GM12874 (cell line): Measurements from ENCODE around the gene CSF1R.

Experiments used
- TF ChIP-seq, protein P1 (sequence below): IDR thresholded peaks from 2 replicates; pipeline ENCODE4 v1.5.1; 2011; ENCODE audit warnings: low read depth, mild to moderate bottlenecking, control low read depth, low read length, moderate library complexity; ENCODE audit not compliant: insufficient read depth

Gene CSF1R

DNA sequence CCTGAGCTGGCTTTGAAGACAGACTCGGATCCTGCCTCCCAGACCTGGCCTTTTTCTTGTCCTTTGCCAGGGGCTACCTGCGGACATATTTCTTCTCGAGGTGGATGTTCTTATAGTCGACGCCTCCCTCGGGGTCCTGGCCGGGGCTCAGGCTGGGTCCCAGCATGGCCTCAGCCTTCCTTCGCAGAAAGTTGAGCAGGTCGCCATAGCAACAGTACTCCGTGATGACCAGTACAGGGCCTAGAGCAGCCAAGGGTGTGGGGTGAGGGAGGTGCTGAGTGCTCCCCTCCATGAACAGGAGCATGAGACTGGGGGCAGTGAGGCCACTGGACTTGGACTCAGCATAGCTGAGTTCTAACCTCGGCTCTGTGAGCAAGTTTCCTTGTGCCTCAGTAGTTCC, 26.7 kb downstream of the CSF1R start:
- TF ChIP-seq, protein P1, sequence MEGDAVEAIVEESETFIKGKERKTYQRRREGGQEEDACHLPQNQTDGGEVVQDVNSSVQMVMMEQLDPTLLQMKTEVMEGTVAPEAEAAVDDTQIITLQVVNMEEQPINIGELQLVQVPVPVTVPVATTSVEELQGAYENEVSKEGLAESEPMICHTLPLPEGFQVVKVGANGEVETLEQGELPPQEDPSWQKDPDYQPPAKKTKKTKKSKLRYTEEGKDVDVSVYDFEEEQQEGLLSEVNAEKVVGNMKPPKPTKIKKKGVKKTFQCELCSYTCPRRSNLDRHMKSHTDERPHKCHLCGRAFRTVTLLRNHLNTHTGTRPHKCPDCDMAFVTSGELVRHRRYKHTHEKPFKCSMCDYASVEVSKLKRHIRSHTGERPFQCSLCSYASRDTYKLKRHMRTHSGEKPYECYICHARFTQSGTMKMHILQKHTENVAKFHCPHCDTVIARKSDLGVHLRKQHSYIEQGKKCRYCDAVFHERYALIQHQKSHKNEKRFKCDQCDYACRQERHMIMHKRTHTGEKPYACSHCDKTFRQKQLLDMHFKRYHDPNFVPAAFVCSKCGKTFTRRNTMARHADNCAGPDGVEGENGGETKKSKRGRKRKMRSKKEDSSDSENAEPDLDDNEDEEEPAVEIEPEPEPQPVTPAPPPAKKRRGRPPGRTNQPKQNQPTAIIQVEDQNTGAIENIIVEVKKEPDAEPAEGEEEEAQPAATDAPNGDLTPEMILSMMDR = no peak

DNA sequence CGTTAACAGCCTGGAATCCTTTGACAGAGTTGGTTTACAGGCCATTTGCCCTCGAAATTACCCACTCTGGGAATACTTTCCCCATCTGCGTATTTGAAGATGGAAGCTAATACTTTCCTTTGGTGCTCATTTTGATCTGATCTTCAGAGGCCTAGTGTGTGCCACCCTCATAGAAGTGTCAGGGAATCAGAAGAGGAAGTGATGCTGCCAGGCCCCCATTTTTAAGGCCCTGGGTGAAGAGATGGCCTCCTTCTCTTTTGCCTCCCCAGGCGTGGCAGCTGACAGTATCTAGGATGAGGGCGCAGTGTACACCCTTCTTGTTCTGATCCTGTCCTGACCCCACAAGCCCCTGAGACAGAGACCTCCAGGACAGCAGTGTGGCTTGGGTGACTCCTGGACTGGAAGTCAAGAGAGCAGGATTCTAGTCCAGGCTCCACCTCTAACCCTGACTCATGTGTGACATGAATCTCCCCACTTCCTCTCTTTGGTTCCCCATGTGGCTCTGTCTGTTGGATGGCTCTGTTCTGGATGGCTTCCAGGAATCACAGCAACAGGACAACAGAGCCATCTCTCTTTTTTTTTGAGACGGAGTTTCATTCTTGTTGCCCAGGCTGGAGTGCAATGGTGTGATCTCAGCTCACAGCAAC, 27.8 kb downstream of the CSF1R start:
- TF ChIP-seq, protein P1 = no peak

GRCh38 chr5:150057996-150058395, 28.4 kb downstream of the CSF1R start:
- TF ChIP-seq, protein P1 = no peak

GRCh38 chr5:150057511-150057910, 28.8 kb downstream of the CSF1R start:
- TF ChIP-seq, protein P1 = no peak

- TF ChIP-seq, protein P1 = no peak
These were observed 29.3 kb downstream of the CSF1R start for GRCh38 chr5:150057052-150057451.

GRCh38 chr5:150056075-150056443, 30.3 kb downstream of the CSF1R start:
- TF ChIP-seq, protein P1 = no peak

DNA sequence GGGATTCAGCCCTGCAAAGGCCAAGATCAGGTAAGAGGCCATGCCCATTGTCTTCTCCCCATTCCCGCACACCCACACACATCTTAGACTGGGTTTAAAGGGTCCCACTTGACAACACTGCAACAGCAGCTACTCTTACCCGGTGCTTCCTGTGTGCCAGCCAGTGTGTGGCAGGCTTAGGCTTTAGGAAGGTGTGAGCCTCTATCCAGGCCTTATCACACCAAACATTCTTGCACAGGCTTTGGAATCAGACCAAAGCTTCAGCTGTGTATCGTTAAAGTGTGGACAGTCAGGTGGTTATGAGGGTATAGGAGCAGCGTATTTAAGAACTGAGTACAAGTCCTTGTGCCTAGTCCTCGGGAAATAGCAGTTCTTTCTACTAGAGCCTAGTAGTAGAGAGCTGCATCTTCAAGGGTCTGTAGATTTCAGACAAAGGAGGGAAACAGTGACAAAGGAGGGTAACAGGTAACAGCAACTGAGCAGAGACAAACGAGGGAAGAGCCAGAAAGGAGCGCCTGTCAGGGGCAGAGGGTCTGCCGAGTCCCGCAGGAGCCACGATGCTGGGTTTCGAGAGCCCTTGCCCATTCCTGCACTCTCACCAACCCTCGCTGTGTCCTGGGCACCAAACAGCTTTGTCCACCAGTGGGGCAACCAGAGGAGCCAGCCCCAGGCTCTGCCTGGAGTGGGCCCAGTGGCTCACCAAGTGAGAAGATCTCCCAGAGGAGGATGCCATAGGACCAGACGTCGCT, 30.9 kb downstream of the CSF1R start:
- TF ChIP-seq, protein P1 = no peak
